ENCODE results near the gene PABPN1L. TPM values are rescaled to one million over a fixed set of nuclear protein-coding genes. Genes with fewer than 3 reads are reported as not detected.
"Not testable (repeated sequence)": the region's sequence is repeated elsewhere in the genome, so short reads cannot be mapped to it uniquely, and the experiment has no call there.

Gene PABPN1L
- total RNA-seq, 1 donor from 2014 or later: not detected

- no peak for FAIRE-seq
- no peak for DNase-seq (ENCODE audit: low spot score in 2 of 2)
Observed at GRCh38 chr16:88902744-88903143, 36.3 kb upstream of the PABPN1L start.

- DNase-seq (ENCODE audit: low spot score in 2 of 2) (no peak), FAIRE-seq (no peak)
Observed at GRCh38 chr16:88901718-88902337, 35.4 kb upstream of the PABPN1L start.

GRCh38 chr16:88900662-88901052 is 34.2 kb upstream of the PABPN1L start:
- FAIRE-seq (no peak), DNase-seq (ENCODE audit: low spot score in 2 of 2) (no peak)

DNA sequence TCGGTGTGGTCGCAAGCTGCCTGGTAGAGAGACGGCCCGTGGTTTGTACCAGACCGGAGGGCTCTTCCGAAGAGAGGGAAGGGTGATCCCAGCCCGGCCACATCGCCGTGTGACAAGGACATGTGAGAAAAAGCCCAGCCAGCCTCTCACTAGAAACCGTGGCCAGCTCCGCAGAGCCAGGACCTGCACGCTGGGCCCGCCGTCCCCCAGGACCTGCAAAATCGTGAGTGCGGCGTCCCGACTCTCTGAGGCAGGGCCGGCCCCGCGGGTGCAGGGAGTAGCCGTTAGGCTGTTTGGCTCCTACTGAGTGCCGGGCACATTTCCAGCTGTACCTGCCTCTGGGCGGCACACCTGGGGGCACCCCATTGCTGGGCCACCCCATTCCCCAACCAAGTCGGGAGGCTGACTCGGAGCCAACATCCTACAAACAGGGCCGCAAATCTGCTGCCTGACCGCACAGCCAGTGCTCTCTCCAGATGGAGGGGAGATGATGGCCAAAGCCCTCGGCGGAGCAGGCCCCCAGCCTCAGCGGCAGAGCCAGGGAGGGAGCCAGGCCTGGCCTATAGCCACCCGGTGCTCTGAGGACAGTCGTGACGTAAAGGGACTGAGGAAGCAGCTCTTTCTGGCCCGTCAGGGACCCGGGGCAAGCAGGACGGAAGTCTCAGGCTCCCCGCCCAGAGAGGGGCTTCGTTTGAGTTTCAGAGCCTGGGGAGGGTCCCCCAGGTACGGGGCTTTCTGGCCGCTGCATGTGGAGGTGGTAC is 33.6 kb upstream of the PABPN1L start:
- DNase-seq (ENCODE audit: low spot score in 2 of 2): no peak
- no peak for FAIRE-seq

GRCh38 chr16:88897696-88898425 is 31.4 kb upstream of the PABPN1L start:
- DNase-seq (ENCODE audit: low spot score in 2 of 2) (no peak), FAIRE-seq (no peak)

- FAIRE-seq (no peak), DNase-seq (ENCODE audit: low spot score in 2 of 2) (no peak)
Observed at GRCh38 chr16:88896238-88897070, 30.0 kb upstream of the PABPN1L start.

DNA sequence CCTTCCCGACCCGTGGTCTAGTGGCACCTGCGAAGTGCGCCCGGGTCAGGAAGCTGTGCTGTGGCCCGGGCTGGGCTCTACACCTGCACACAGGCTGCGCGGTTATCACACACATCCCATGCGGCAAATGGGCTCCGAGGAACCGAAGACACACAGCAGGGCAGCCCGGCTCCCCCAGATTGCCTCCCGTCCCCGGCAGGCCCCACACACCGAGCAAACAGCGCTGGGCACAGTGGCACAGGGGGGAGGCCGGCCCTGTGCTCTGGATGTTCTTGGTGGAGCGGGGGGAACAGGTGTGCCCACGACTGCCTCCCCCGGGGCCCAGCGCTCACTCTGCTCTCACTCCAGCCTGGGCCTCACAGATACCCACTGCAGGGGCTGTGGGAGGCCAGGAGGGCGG is 28.9 kb upstream of the PABPN1L start:
- DNase-seq (ENCODE audit: low spot score in 2 of 2): no peak
- FAIRE-seq: no peak

DNA sequence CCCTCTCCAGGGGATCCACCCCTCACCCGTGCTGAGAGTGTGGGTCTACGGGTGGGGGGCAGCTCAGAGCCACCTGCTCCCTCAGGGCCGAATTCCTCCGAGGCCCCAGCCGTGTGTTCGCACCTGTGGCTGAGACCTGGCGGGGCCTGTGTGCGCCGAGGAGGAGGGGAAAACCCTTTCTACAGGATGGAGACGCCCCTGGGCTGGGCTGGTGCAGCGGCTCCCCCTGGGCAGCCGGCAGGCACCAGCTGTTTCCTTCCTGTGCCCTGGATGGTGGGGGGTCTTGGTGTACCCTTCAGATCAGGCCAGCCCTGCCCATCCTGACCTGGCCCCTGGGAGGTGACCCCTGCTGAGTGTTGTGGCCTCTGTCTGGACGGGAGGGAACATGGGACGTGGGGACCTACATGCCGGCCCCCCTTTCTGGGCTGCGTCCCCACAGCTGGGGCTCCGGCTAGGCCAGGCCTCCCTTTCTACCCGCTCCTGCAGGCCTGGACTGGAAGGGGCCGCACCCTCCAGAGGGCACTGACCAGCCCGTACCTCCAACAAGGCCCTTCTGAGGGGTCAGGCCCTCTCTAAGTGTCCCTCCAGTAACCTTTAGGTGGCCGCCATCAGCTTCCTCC is 28.3 kb upstream of the PABPN1L start:
- DNase-seq (ENCODE audit: low spot score in 2 of 2): no peak
- FAIRE-seq: no peak

GRCh38 chr16:88894266-88894665 is 27.8 kb upstream of the PABPN1L start:
- DNase-seq (ENCODE audit: low spot score in 2 of 2); FAIRE-seq: not testable (repeated sequence)

GRCh38 chr16:88893127-88893968 is 26.9 kb upstream of the PABPN1L start:
- DNase-seq (ENCODE audit: low spot score in 2 of 2) (no peak), FAIRE-seq (no peak)

DNA sequence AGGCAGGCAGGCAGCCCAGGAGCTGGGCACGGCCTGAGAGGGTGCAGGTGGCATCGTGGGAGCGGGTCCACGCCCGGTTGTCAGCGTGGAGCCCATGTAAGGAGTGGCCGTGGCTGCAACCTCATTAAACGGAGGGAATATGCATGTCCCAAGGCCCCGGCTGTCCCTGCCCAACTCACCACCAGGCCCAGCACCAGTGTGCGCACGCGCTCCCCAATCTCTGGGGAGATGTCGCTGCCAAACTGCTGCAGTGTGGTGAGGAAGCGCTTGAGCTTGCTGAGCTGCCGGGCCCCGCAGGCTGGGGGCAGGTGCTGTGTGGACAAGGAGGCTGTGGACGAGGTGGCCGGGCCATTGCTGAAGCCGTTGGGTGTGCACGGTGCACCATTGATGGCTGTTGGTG is 25.6 kb upstream of the PABPN1L start:
- FAIRE-seq: no peak
- no peak for DNase-seq (ENCODE audit: low spot score in 2 of 2)

DNA sequence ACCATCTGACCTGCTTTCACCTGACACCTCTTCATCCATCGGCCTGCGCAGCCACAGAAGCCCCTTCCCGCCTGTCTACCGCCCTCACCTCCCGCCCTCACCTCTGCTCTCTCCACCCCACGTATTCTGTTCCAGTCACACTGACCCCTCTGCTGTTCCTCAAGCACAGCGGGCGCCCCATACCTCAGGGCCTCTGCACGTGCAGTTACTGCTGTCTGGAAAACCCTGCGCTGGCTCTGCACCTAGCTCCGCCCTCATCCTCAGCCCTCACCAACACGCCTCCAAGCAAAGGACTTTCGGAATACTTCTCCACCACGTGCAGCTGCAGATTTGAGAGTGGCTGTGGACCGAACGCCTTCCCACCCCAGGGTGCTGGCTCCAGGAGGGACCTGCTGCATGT is 24.6 kb upstream of the PABPN1L start:
- no peak for FAIRE-seq

GRCh38 chr16:88889702-88890352 is 23.4 kb upstream of the PABPN1L start:
- DNase-seq (ENCODE audit: low spot score in 2 of 2); FAIRE-seq: not testable (repeated sequence)

More for the DNA sequence above, 24.6 kb upstream of the PABPN1L start:
- no peak for DNase-seq (ENCODE audit: low spot score in 2 of 2)

- FAIRE-seq (no peak), DNase-seq (ENCODE audit: low spot score in 2 of 2) (no peak)
Observed at GRCh38 chr16:88888461-88889387, 22.3 kb upstream of the PABPN1L start.

- DNase-seq (ENCODE audit: low spot score in 2 of 2): no peak
- FAIRE-seq: no peak
Observed at GRCh38 chr16:88888057-88888456, 21.6 kb upstream of the PABPN1L start.

DNA sequence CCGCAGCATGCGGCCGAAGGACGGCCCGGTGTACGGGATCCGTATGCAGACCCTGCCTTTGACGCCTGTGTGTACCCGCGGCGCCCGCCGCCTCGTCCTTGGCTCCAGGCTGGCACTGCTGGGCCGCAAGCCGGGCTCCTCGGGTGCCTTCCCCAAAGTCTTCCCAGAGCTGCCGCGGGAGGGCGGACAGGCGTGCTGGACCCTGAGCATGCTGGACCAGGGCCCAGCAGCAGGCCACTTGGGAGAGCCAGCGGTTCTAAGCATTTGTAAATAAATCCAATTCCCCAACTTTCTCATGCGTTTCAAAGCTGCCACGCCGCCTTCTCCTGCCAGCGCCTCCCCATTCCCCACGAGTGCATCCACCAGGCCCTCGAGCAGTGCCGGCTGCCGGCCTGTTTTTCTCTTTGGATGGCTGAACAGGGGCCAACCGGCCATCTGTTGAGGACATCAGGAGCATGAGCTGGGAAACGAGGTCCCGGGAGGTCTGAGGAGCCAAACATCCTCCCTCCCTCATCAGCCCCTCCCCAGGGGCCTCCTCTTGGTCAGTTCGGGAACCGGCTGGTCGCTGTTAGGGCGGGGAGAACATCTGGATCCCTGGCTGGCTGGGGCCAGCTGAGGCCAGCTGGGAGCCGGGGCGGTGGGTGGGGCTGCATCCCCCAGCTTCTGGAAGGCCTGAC is 20.5 kb upstream of the PABPN1L start:
- FAIRE-seq (no peak), DNase-seq (ENCODE audit: low spot score in 2 of 2) (no peak)

- FAIRE-seq: no peak
- no peak for DNase-seq (ENCODE audit: low spot score in 2 of 2)
Observed at GRCh38 chr16:88886420-88886844, 20.0 kb upstream of the PABPN1L start.
